ENCODE results near the gene TAF9B.

Gene TAF9B

GRCh38 chrX:78123190-78123589 lies 16.3 kb downstream of the TAF9B start:
- no peak for TF ChIP-seq CTCF (conservative IDR thresholded peaks at IDR 0.05)
- TF ChIP-seq ZFX (IDR thresholded peaks at IDR 0.05): no peak
- no peak overlapping the region for H3K27ac ChIP-seq

- TF ChIP-seq ZFX (IDR thresholded peaks at IDR 0.05): no peak
- peak; percentile 42 for TF ChIP-seq CTCF (conservative IDR thresholded peaks at IDR 0.05)
- no peak overlapping the region for H3K27ac ChIP-seq
Measured at GRCh38 chrX:78119521-78120227, 19.8 kb downstream of the TAF9B start.

GRCh38 chrX:78118628-78119027 lies 20.8 kb downstream of the TAF9B start:
- H3K27ac ChIP-seq: no peak overlapping the region
- TF ChIP-seq ZFX (IDR thresholded peaks at IDR 0.05) (no peak), CTCF (conservative IDR thresholded peaks at IDR 0.05) (no peak)

- TF ChIP-seq CTCF (conservative IDR thresholded peaks at IDR 0.05): no peak
- H3K27ac ChIP-seq: no peak overlapping the region
Measured at GRCh38 chrX:78116766-78117165, 22.7 kb downstream of the TAF9B start.

- no peak for TF ChIP-seq CTCF (conservative IDR thresholded peaks at IDR 0.05)
- no peak for TF ChIP-seq ZFX (IDR thresholded peaks at IDR 0.05)
- no peak overlapping the region for H3K27ac ChIP-seq
Measured at GRCh38 chrX:78116365-78116764, 23.1 kb downstream of the TAF9B start.

GRCh38 chrX:78111140-78111931 lies 28.1 kb downstream of the TAF9B start:
- TF ChIP-seq CTCF (conservative IDR thresholded peaks at IDR 0.05): no peak
- TF ChIP-seq ZFX (IDR thresholded peaks at IDR 0.05): no peak
- H3K27ac ChIP-seq: no peak overlapping the region

GRCh38 chrX:78109458-78109857 lies 30.0 kb downstream of the TAF9B start:
- TF ChIP-seq ZFX (IDR thresholded peaks at IDR 0.05): no peak
- no peak for TF ChIP-seq CTCF (conservative IDR thresholded peaks at IDR 0.05)
- no peak overlapping the region for H3K27ac ChIP-seq

Data from C4-2B (cell line).